ENCODE measurements around the gene INPP4A. TPM values are rescaled to one million over a fixed set of nuclear protein-coding genes. Genes with fewer than 3 reads are reported as not detected.
A peak's percentile ranks its signal among the peaks of the same experiment; 100 is the strongest.

The INPP4A gene
- total and polyA plus RNA-seq, 9 of the 15 experiments (the other 6 are each of a cell fraction or from before 2014, with no cell fraction given): 1.8 to 15.7 (median 8.3) TPM

- no peak for TF ChIP-seq NBN (IDR thresholded peaks at IDR 0.05; ENCODE audit: low read depth)
- TF ChIP-seq MYNN (IDR thresholded peaks at IDR 0.05): no peak
- TF ChIP-seq MYNN (CRISPR knock-in tag; IDR thresholded peaks at IDR 0.05): no peak
- TF ChIP-seq ZBTB17 (CRISPR knock-in tag; IDR thresholded peaks at IDR 0.05): no peak
- peak; percentile 83 for TF ChIP-seq CEBPG (CRISPR knock-in tag; IDR thresholded peaks at IDR 0.05)
- TF ChIP-seq CEBPG (tag; conservative IDR thresholded peaks at IDR 0.05 in 1 of 2, IDR thresholded peaks at IDR 0.05 in 1 of 2): peak; percentile 89 to 90
- TF ChIP-seq ZNF639 (CRISPR knock-in tag; conservative IDR thresholded peaks at IDR 0.05 in 1 of 2, IDR thresholded peaks at IDR 0.05 in 1 of 2): 0 out of 4 replicates have a peak, but pooled peaks of 1 of the 2 experiments have one; percentile 31
- no peak for TF ChIP-seq NR4A1 (CRISPR knock-in tag; IDR thresholded peaks at IDR 0.05)
- peak; percentile 21; the same call in 1 of the 2 replicates for TF ChIP-seq NR4A1 (tag; IDR thresholded peaks at IDR 0.05)
- peak in 1 of 2 experiments; percentile 51; a peak in 2 of 4 replicates for TF ChIP-seq MNT (conservative IDR thresholded peaks at IDR 0.05)
- peak; percentile 52 for TF ChIP-seq ATF3 (IDR thresholded peaks at IDR 0.05)
- TF ChIP-seq ATF3 (CRISPR knock-in tag; conservative IDR thresholded peaks at IDR 0.05): no peak
- TF ChIP-seq NEUROD1 (IDR thresholded peaks at IDR 0.05; ENCODE audit: borderline replicate concordance, low read depth, low read length, partially characterized antibody): no peak
- TF ChIP-seq ZBTB11 (CRISPR knock-in tag; IDR thresholded peaks at IDR 0.05): 0 out of 6 replicates have a peak, but pooled peaks of 1 of the 3 experiments have one; percentile 4
- TF ChIP-seq SRF (CRISPR knock-in tag; IDR thresholded peaks at IDR 0.05): no peak
- no peak for TF ChIP-seq GTF2A2 (tag; IDR thresholded peaks at IDR 0.05)
- no peak for TF ChIP-seq ZSCAN29 (IDR thresholded peaks at IDR 0.05)
- TF ChIP-seq NUFIP1 (IDR thresholded peaks at IDR 0.05; ENCODE audit: partially characterized antibody): no peak
- TF ChIP-seq NONO (IDR thresholded peaks at IDR 0.05; ENCODE audit: low read depth in 2 of 2, low read length in 1 of 2): no peak
- no peak for TF ChIP-seq HNRNPUL1 (IDR thresholded peaks at IDR 0.05; ENCODE audit: low read length)
These were observed 64.0 kb downstream of the INPP4A start (continued) for GRCh38 chr2:98508709-98509066.
